Stomach (tissue), 9 donors: ENCODE data around the gene SLC8A2. TPM values are rescaled to one million over a fixed set of nuclear protein-coding genes. Genes with fewer than 3 reads are reported as not detected.
A peak's percentile ranks its signal among the peaks of the same experiment; 100 is the strongest.

Source experiments
- DNase-seq, 2 donors: peaks; one replicate each; pipeline versions ENCODE4 v3.0.0 to v3.0.0-alpha.2; 2013 to 2019
- H3K27ac ChIP-seq, 5 donors: fragments of 200-600 bp in 4 of 5; sonication (generic) in 4 of 5; one replicate each; pipeline ENCODE4 v1.5.1; 2013 to 2019; ENCODE audit warnings: mild to moderate bottlenecking in 1 of 5, moderate library complexity in 1 of 5
- H3K27me3 ChIP-seq, 3 donors: fragments of 200-600 bp; sonication (generic); one replicate each; pipeline ENCODE4 v1.5.1; 2017 to 2019; ENCODE audit warnings: mixed run types in 1 of 3
- H3K36me3 ChIP-seq, 4 donors: fragments of 200-600 bp; sonication (generic); 1 replicate in 3 of 4; 2 replicates in 1 of 4; pipeline ENCODE4 v1.5.1; 2016 to 2019
- H3K4me1 ChIP-seq, 4 donors: fragments of 200-600 bp; sonication (generic); one replicate each; pipeline ENCODE4 v1.5.1; 2016 to 2019
- H3K4me3 ChIP-seq, 4 donors: fragments of 200-600 bp; sonication (generic) in 3 of 4; one replicate each; pipeline ENCODE4 v1.5.1; 2016 to 2019; ENCODE audit warnings: mild to moderate bottlenecking in 1 of 4
- H3K9me3 ChIP-seq, 4 donors: fragments of 200-600 bp; sonication (generic); one replicate each; pipeline ENCODE4 v1.5.1; 2016 to 2019
- CTCF ChIP-seq, 7 experiments: fragments of 450-650 bp in 4 of 7; fragments of 200-600 bp in 3 of 7; sonication (generic) in 3 of 7; IDR thresholded peaks; one replicate each; pipeline ENCODE4 v1.5.1; 2016 to 2019; ENCODE audit warnings: antibody characterized with exemption in 7 of 7, control low read depth in 2 of 7, mild to moderate bottlenecking in 1 of 7
- EP300 ChIP-seq: sonication (generic); formaldehyde crosslinking; IDR thresholded peaks from one replicate; pipeline ENCODE4 v1.6.1; 2017; ENCODE audit warnings: antibody characterized with exemption
- POLR2A ChIP-seq, 4 donors: fragments of 450-650 bp; IDR thresholded peaks; one replicate each; pipeline ENCODE4 v1.6.1; 2016; ENCODE audit warnings: antibody characterized with exemption in 4 of 4, control low read depth in 2 of 4, mild to moderate bottlenecking in 1 of 4, moderate library complexity in 1 of 4
- POLR2AphosphoS5 ChIP-seq, 3 donors: sonication (generic); formaldehyde crosslinking; IDR thresholded peaks; one replicate each; pipeline ENCODE4 v1.6.1; 2016; ENCODE audit warnings: antibody characterized with exemption in 3 of 3
- WGBS, 5 donors: extraction: QIAGEN DNeasy Blood & Tissue Kit in 3 of 5; methylation state at CpG; one replicate each; pipeline versions ENCODE4 v1.1.5 to v1.1.7; 2013 to 2018; 5-methylcytosine and 5-hydroxymethylcytosine counted together
- intact Hi-C: fragments of 100-400 bp; cut with DNase I; formaldehyde crosslinking; loops from one replicate; pipeline ENCODE4 v1.15.1; 2023; ENCODE audit warnings: low total_unique reads
- polyA plus RNA-seq, 3 donors: library from polyadenylated mRNA; stranded (reverse); fragments of 200-250 nt; gene quantifications; one replicate each; pipeline ENCODE4 v1.2.3, GENCODE V29; 2013
- total RNA-seq, 5 donors: library from RNA; depleted of rRNA; stranded (reverse); fragments of >200 nt; gene quantifications; one replicate each; pipeline versions ENCODE4 v1.1.0 to v1.2.3, GENCODE V29; 2014 to 2016
- donor health status: healthy with polysubstance abuse.
- donor health status: Bipolar disorder and iron deficiency.
- donor health status: healthy.

The SLC8A2 gene
- total and polyA plus RNA-seq, 8 donors: 0.12 to 17.9 (median 2.0) TPM

GRCh38 chr19:47518139-47518538 is 46.4 kb upstream of the SLC8A2 start:
- 57 to 70% (median 60%) methylated on average over 4 of the region's 4 CpGs for WGBS, 5 donors

GRCh38 chr19:47514869-47515588 is 43.3 kb upstream of the SLC8A2 start, which contains the start of gene NAPA:
Gene NAPA, minus strand, starts transcription at chr19:47515063. Its CDS starts 123 bp downstream, at chr19:47514940.
- H3K36me3 ChIP-seq: peaks cover 0 to 6% (median 2%) of the 10 kb centered on the region in 4 donors
- peaks cover 41 to 49% (median 47%) of the 10 kb centered on the region in 4 donors for H3K4me1 ChIP-seq
- WGBS, 5 donors: 0 to 1% (median 0%) methylated on average over 34 to 78 of the region's 78 CpGs
- intact Hi-C loops: no loop called here
- peak; percentile 100 for DNase-seq
- no peaks in the 10 kb centered on the region for H3K9me3 ChIP-seq
- H3K27me3 ChIP-seq: no peaks in the 10 kb centered on the region
- TF ChIP-seq EP300 (no peak), POLR2A (IDR thresholded peaks at IDR 0.05) (peak in 2 of 4 donors; percentile 86 to 91), POLR2AphosphoS5 (IDR thresholded peaks at IDR 0.05) (peak; percentile 85 to 97 (median 90)), CTCF (IDR thresholded peaks at IDR 0.05) (no peak)
- peak within 1 kb of the TSS; percentile 82 to 99 (median 98) for H3K27ac ChIP-seq
- peak within 1 kb of the TSS; percentile 73 to 93 (median 84) for H3K4me3 ChIP-seq

More at GRCh38 chr19:47518139-47518538, 46.4 kb upstream of the SLC8A2 start:
- Histone ChIP-seq H3K4me3 (no peak overlapping the region), H3K9me3 (no peaks in the 10 kb centered on the region), H3K4me1 (peaks cover 10 to 24% (median 16%) of the 10 kb centered on the region in 4 donors), H3K27ac (no peak overlapping the region), H3K36me3 (no peaks in the 10 kb centered on the region), H3K27me3 (peaks cover 0 to 19% (median 0%) of the 10 kb centered on the region in 3 donors)
- DNase-seq: no peak
- TF ChIP-seq POLR2A (IDR thresholded peaks at IDR 0.05): no peak
- no peak for TF ChIP-seq CTCF (IDR thresholded peaks at IDR 0.05)
- TF ChIP-seq EP300: no peak
- no peak for TF ChIP-seq POLR2AphosphoS5 (IDR thresholded peaks at IDR 0.05)
- intact Hi-C loops: no loop called here

- Histone ChIP-seq H3K4me3 (peak overlapping the region; percentile 73 to 93 (median 84)), H3K36me3 (peaks cover 0 to 6% (median 2%) of the 10 kb centered on the region in 4 donors), H3K27ac (peak overlapping the region; percentile 82 to 99 (median 98)), H3K27me3 (no peaks in the 10 kb centered on the region), H3K9me3 (no peaks in the 10 kb centered on the region), H3K4me1 (peaks cover 48 to 56% (median 54%) of the 10 kb centered on the region in 4 donors)
- intact Hi-C loops: no loop called here
- peak in 1 of 2 donors; percentile 28 for DNase-seq
- WGBS, 5 donors: 2 to 7% (median 3%) methylated on average over 32 to 40 of the region's 40 CpGs
- TF ChIP-seq POLR2AphosphoS5 (IDR thresholded peaks at IDR 0.05) (no peak), CTCF (IDR thresholded peaks at IDR 0.05) (no peak), EP300 (no peak), POLR2A (IDR thresholded peaks at IDR 0.05) (no peak)
These were observed 42.6 kb upstream of the SLC8A2 start for GRCh38 chr19:47514151-47514868.

- peak overlapping the region; percentile 82 to 99 (median 98) for H3K27ac ChIP-seq
- H3K4me3 ChIP-seq: peak overlapping the region; percentile 73 to 93 (median 84)
- TF ChIP-seq POLR2AphosphoS5 (IDR thresholded peaks at IDR 0.05): no peak
- TF ChIP-seq CTCF (IDR thresholded peaks at IDR 0.05): no peak
- TF ChIP-seq EP300: no peak
- no peak for TF ChIP-seq POLR2A (IDR thresholded peaks at IDR 0.05)
- H3K27me3 ChIP-seq: no peaks in the 10 kb centered on the region
- peaks cover 0 to 6% (median 2%) of the 10 kb centered on the region in 4 donors for H3K36me3 ChIP-seq
- intact Hi-C loops: no loop called here
- DNase-seq: no peak
- 25 to 51% (median 34%) methylated on average over 8 of the region's 8 CpGs for WGBS, 5 donors
- H3K9me3 ChIP-seq: no peaks in the 10 kb centered on the region
- peaks cover 62 to 70% (median 68%) of the 10 kb centered on the region in 4 donors for H3K4me1 ChIP-seq
These were observed 41.2 kb upstream of the SLC8A2 start for GRCh38 chr19:47512948-47513319.
